ENCODE data around the gene BLCAP. TPM values are rescaled to one million over a fixed set of nuclear protein-coding genes. Genes with fewer than 3 reads are reported as not detected.
A peak's percentile ranks its signal among the peaks of the same experiment; 100 is the strongest.

The BLCAP gene
- total RNA-seq, 3 donors from 2014 or later (not counting 1 experiment from before 2014, with no cell fraction given): 60.4 to 80.1 (median 77.9) TPM

DNA sequence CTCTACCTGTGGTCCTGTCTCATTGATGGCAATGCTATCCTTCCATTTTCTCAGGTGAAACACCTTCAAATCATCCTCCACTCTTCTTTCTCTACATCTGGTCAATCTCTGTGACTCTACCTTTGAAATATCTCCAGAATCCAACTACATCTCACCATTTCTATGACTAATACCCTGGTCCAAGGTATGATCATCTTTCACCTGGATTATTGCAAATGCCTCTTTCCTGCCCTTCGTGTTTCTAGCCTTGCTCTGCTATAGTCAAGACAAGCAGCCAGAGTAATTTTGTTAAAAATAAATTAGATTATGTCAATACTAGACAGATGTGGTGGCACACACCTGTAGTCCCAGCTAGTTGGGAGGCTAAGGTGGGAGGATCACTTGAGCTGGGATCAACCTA lies 17.8 kb upstream of the BLCAP start:
- no peak for ATAC-seq
- no peaks in the 10 kb centered on the region for H3K36me3 ChIP-seq (ENCODE audit: control insufficient read depth, insufficient read depth, low read length)
- H3K4me3 Mint-ChIP-seq: no peak overlapping the region
- no peaks in the 10 kb centered on the region for H3K4me1 ChIP-seq (ENCODE audit: control insufficient read depth, insufficient read depth, low read length)
- no peak overlapping the region for H3K27ac Mint-ChIP-seq
- TF ChIP-seq, protein P1, sequence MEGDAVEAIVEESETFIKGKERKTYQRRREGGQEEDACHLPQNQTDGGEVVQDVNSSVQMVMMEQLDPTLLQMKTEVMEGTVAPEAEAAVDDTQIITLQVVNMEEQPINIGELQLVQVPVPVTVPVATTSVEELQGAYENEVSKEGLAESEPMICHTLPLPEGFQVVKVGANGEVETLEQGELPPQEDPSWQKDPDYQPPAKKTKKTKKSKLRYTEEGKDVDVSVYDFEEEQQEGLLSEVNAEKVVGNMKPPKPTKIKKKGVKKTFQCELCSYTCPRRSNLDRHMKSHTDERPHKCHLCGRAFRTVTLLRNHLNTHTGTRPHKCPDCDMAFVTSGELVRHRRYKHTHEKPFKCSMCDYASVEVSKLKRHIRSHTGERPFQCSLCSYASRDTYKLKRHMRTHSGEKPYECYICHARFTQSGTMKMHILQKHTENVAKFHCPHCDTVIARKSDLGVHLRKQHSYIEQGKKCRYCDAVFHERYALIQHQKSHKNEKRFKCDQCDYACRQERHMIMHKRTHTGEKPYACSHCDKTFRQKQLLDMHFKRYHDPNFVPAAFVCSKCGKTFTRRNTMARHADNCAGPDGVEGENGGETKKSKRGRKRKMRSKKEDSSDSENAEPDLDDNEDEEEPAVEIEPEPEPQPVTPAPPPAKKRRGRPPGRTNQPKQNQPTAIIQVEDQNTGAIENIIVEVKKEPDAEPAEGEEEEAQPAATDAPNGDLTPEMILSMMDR (IDR thresholded peaks at IDR 0.05): no peak
- no peak overlapping the region for H3K27ac ChIP-seq (ENCODE audit: low read length)
- intact Hi-C loops (cut with micrococcal nuclease): no loop called here
- 100% methylated on average over 1 of the region's 1 CpG for WGBS (ENCODE audit: insufficient coverage)
- no peaks in the 10 kb centered on the region for H3K27me3 ChIP-seq (ENCODE audit: control insufficient read depth, insufficient read depth, low read length)
- no peaks in the 10 kb centered on the region for H3K9me3 Mint-ChIP-seq
- H3K4me3 ChIP-seq (ENCODE audit: low read length): no peak overlapping the region
- DNase-seq: no peak
- no peaks in the 10 kb centered on the region for H3K36me3 Mint-ChIP-seq
- no peaks in the 10 kb centered on the region for H3K4me1 Mint-ChIP-seq
- no peaks in the 10 kb centered on the region for H3K9me3 ChIP-seq (ENCODE audit: control insufficient read depth, insufficient read depth, low read length)
- H3K27me3 Mint-ChIP-seq (ENCODE audit: low read depth in 2 of 2): peaks cover 0 to 9% of the 10 kb centered on the region in 2 donors

DNA sequence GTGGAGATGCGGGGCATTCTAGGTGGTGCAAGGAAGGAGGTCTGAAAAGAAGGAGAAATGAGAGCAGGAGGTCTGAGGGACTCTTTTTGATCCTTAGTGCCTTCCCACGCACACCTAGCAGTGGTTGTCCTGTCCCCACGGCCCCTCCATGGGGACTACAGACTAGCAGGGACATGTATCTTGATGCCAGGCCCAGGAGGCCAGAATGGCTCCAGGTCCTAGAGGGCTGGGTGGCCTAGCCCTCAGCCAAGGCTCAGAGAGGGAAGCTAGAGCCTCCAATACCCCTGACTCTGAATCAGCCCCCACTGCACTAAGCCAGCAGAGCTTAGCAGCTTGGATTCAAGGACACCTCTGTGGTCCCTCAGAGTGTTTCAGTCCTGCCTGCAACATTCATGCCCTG lies 16.7 kb upstream of the BLCAP start:
- 51% methylated on average over 3 of the region's 3 CpGs for WGBS (ENCODE audit: insufficient coverage)
- ATAC-seq: peak in 1 of 3 donors; percentile 21

DNA sequence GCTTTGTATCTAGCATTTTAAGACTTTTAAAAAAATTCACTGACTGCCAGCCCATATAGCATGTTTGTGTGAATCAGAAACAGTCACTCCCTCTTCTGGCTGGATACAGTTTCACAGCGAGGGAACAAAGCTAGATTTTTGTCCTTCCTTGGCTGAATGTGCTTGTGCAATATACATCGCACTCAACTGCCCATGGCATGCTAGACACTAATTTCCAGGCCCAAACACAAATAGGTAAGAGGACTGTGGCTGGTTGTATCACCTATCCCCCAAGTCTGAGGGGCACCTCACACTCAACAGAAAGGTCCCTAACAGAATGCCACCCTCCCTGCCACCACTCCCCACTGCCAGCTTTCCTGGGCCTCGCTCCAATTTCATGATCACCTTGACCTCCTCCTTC lies 16.2 kb upstream of the BLCAP start:
- TF ChIP-seq, protein P1 (IDR thresholded peaks at IDR 0.05): no peak
- Mint-ChIP-seq H3K27ac (no peak overlapping the region), H3K4me1 (no peaks in the 10 kb centered on the region), H3K36me3 (no peaks in the 10 kb centered on the region), H3K27me3 (ENCODE audit: low read depth in 2 of 2) (peaks cover 0 to 9% of the 10 kb centered on the region in 2 donors), H3K9me3 (no peaks in the 10 kb centered on the region), H3K4me3 (no peak overlapping the region)
- Histone ChIP-seq H3K27ac (ENCODE audit: low read length) (no peak overlapping the region), H3K9me3 (ENCODE audit: control insufficient read depth, insufficient read depth, low read length) (no peaks in the 10 kb centered on the region), H3K27me3 (ENCODE audit: control insufficient read depth, insufficient read depth, low read length) (no peaks in the 10 kb centered on the region), H3K36me3 (ENCODE audit: control insufficient read depth, insufficient read depth, low read length) (no peaks in the 10 kb centered on the region), H3K4me3 (ENCODE audit: low read length) (no peak overlapping the region), H3K4me1 (ENCODE audit: control insufficient read depth, insufficient read depth, low read length) (no peaks in the 10 kb centered on the region)
- ATAC-seq (no peak), DNase-seq (no peak)
- intact Hi-C loops (cut with micrococcal nuclease): no loop called here
- 62% methylated on average over 2 of the region's 3 CpGs for WGBS (ENCODE audit: insufficient coverage)

More for the DNA sequence above, 16.7 kb upstream of the BLCAP start:
- Histone ChIP-seq H3K36me3 (ENCODE audit: control insufficient read depth, insufficient read depth, low read length) (no peaks in the 10 kb centered on the region), H3K4me3 (ENCODE audit: low read length) (no peak overlapping the region), H3K27me3 (ENCODE audit: control insufficient read depth, insufficient read depth, low read length) (no peaks in the 10 kb centered on the region), H3K9me3 (ENCODE audit: control insufficient read depth, insufficient read depth, low read length) (no peaks in the 10 kb centered on the region), H3K4me1 (ENCODE audit: control insufficient read depth, insufficient read depth, low read length) (no peaks in the 10 kb centered on the region), H3K27ac (ENCODE audit: low read length) (no peak overlapping the region)
- Mint-ChIP-seq H3K27ac (no peak overlapping the region), H3K27me3 (ENCODE audit: low read depth in 2 of 2) (peaks cover 0 to 9% of the 10 kb centered on the region in 2 donors), H3K36me3 (no peaks in the 10 kb centered on the region), H3K4me3 (no peak overlapping the region), H3K9me3 (no peaks in the 10 kb centered on the region), H3K4me1 (no peaks in the 10 kb centered on the region)
- DNase-seq: no peak
- intact Hi-C loops (cut with micrococcal nuclease): no loop called here
- TF ChIP-seq, protein P1 (IDR thresholded peaks at IDR 0.05): no peak

DNA sequence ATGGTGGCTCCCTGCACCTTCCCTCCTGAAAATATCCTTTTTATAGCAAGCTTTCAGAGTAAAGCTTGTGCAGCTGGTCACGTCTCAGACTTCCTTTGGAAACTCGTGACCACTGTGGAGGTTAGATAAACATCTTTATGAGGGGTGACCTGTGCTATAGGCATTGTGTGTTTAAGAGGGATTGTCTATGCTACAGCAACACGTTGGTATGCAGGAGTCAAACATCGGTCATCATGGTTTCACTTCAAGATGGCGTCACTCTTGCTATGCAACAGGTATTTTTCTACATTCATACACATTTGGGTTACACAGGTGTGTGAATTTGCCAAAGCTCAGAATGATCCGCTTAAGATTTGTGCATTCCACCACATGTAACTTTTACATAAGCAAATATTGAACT lies 14.6 kb upstream of the BLCAP start:
- intact Hi-C loops (cut with micrococcal nuclease): no loop called here

More for the DNA sequence above, 14.6 kb upstream of the BLCAP start:
- H3K9me3 Mint-ChIP-seq: no peaks in the 10 kb centered on the region
- no peaks in the 10 kb centered on the region for H3K36me3 Mint-ChIP-seq
- H3K27ac Mint-ChIP-seq: no peak overlapping the region
- H3K4me1 ChIP-seq (ENCODE audit: control insufficient read depth, insufficient read depth, low read length): no peaks in the 10 kb centered on the region
- H3K4me3 Mint-ChIP-seq: no peak overlapping the region
- no peak for ATAC-seq
- WGBS (ENCODE audit: insufficient coverage): 51% methylated on average over 6 of the region's 6 CpGs
- no peak for DNase-seq
- TF ChIP-seq, protein P1 (IDR thresholded peaks at IDR 0.05): no peak
- no peaks in the 10 kb centered on the region for H3K27me3 ChIP-seq (ENCODE audit: control insufficient read depth, insufficient read depth, low read length)
- H3K27ac ChIP-seq (ENCODE audit: low read length): no peak overlapping the region
- H3K27me3 Mint-ChIP-seq (ENCODE audit: low read depth in 2 of 2): peaks cover under 1 to 15% of the 10 kb centered on the region in 2 donors
- H3K4me3 ChIP-seq (ENCODE audit: low read length): no peak overlapping the region
- no peaks in the 10 kb centered on the region for H3K4me1 Mint-ChIP-seq
- no peaks in the 10 kb centered on the region for H3K36me3 ChIP-seq (ENCODE audit: control insufficient read depth, insufficient read depth, low read length)
- no peaks in the 10 kb centered on the region for H3K9me3 ChIP-seq (ENCODE audit: control insufficient read depth, insufficient read depth, low read length)

All from natural killer cell (primary cell).